GM23338 (cell line): ENCODE measurements around the gene RET. TPM values are rescaled to one million over a fixed set of nuclear protein-coding genes. Genes with fewer than 3 reads are reported as not detected.

Experiments
- ATAC-seq: fragments of 200-7000 bp; cut with Tn5 transposase; 3 replicates; pipeline ENCODE4 v1.9.1; 2020
- DNase-seq: peaks from one replicate; pipeline ENCODE4 v3.0.0-alpha.2; 2015; ENCODE audit warnings: low spot score
- H2AFZ ChIP-seq: fragments of 200-600 bp; sonication (generic); 2 replicates; pipeline ENCODE4 v1.8.0; 2016; ENCODE audit warnings: antibody characterized with exemption, mild to moderate bottlenecking, moderate library complexity
- H3F3A ChIP-seq: fragments of 200-600 bp; sonication (generic); replicated peaks from 2 replicates; pipeline ENCODE4 v1.8.0; 2017; ENCODE audit warnings: antibody characterized with exemption, mixed run types, low read depth
- H3K27ac ChIP-seq: fragments of 200-600 bp; sonication (generic); 2 replicates; pipeline ENCODE4 v1.6.1; 2016; ENCODE audit warnings: low read depth
- H3K27me3 ChIP-seq: fragments of 200-600 bp; sonication (generic); 2 replicates; pipeline ENCODE4 v1.8.0; 2016; ENCODE audit warnings: mild to moderate bottlenecking, mixed run types, moderate library complexity; ENCODE audit not compliant: insufficient read depth
- H3K36me3 ChIP-seq: fragments of 200-600 bp; sonication (generic); 2 replicates; pipeline ENCODE4 v1.8.0; 2016; ENCODE audit warnings: mild to moderate bottlenecking; ENCODE audit not compliant: insufficient read depth
- H3K4me1 ChIP-seq: fragments of 200-600 bp; sonication (generic); 2 replicates; pipeline ENCODE4 v1.8.0; 2016; ENCODE audit warnings: mild to moderate bottlenecking, moderate library complexity; ENCODE audit not compliant: insufficient read depth
- H3K4me2 ChIP-seq: fragments of 200-600 bp; sonication (generic); 2 replicates; pipeline ENCODE4 v1.7.1; 2017; ENCODE audit warnings: mixed run types
- H3K4me3 ChIP-seq: fragments of 200-600 bp; sonication (generic); 2 replicates; pipeline ENCODE4 v1.6.1; 2016; ENCODE audit warnings: mixed run types
- H3K79me2 ChIP-seq: fragments of 200-600 bp; sonication (generic); replicated peaks from 2 replicates; pipeline ENCODE4 v1.8.0; 2017; ENCODE audit warnings: mild to moderate bottlenecking; ENCODE audit not compliant: insufficient read depth
- H3K9me2 ChIP-seq: fragments of 200-600 bp; sonication (generic); 2 replicates; pipeline ENCODE4 v1.8.0; 2017; ENCODE audit not compliant: insufficient read depth
- H4K20me1 ChIP-seq: fragments of 200-600 bp; sonication (generic); replicated peaks from 2 replicates; pipeline ENCODE4 v1.8.0; 2017; ENCODE audit warnings: mild to moderate bottlenecking; ENCODE audit not compliant: insufficient read depth
- H3K27ac Mint-ChIP-seq: 2 replicates; pipeline ENCODE4 v1.8.0; 2020; ENCODE audit warnings: inconsistent platforms, mild to moderate bottlenecking, moderate library complexity, mixed read lengths
- H3K27me3 Mint-ChIP-seq: 3 replicates; pipeline ENCODE4 v1.8.0; 2022; ENCODE audit warnings: low read depth, mild to moderate bottlenecking, moderate library complexity, mixed read lengths, inconsistent platforms; ENCODE audit not compliant: insufficient read depth, poor library complexity
- H3K36me3 Mint-ChIP-seq: 3 replicates; pipeline ENCODE4 v1.8.0; 2021; ENCODE audit warnings: low read depth, mild to moderate bottlenecking, inconsistent platforms, moderate library complexity, mixed read lengths
- H3K4me1 Mint-ChIP-seq: 3 replicates; pipeline ENCODE4 v1.8.0; 2020; ENCODE audit warnings: mild to moderate bottlenecking, inconsistent platforms, mixed read lengths
- H3K4me3 Mint-ChIP-seq: 3 replicates; pipeline ENCODE4 v1.8.0; 2021; ENCODE audit warnings: moderate library complexity, mild to moderate bottlenecking, inconsistent platforms, mixed read lengths
- H3K9me3 Mint-ChIP-seq: 3 replicates; pipeline ENCODE4 v1.8.0; 2020; ENCODE audit warnings: moderate library complexity, mild to moderate bottlenecking, inconsistent platforms, mixed read lengths
- CREB1 ChIP-seq: fragments of 250-450 bp; sonication (Bioruptor Pico); IDR thresholded peaks from 2 replicates; pipeline ENCODE4 v1.5.0; 2020; ENCODE audit warnings: low read depth, mild to moderate bottlenecking, moderate library complexity
- CTCF ChIP-seq, 2 experiments: fragments of 200-600 bp in 1 of 2; sonication (generic) in 1 of 2; conservative IDR thresholded peaks; 2 replicates each; pipeline versions ENCODE4 v1.5.1 to v1.6.1; 2016 to 2017; ENCODE audit warnings: antibody characterized with exemption in 2 of 2, low read depth in 2 of 2, mild to moderate bottlenecking in 2 of 2, moderate library complexity in 1 of 2
- EZH2 ChIP-seq: fragments of 200-600 bp; sonication (generic); IDR thresholded peaks from one replicate; pipeline ENCODE4 v1.8.0; 2017; ENCODE audit warnings: antibody characterized with exemption, mild to moderate bottlenecking, low read depth; ENCODE audit not compliant: unreplicated experiment
- EZH2phosphoT487 ChIP-seq: fragments of 200-600 bp; sonication (generic); IDR thresholded peaks from one replicate; pipeline ENCODE4 v1.8.1; 2018; ENCODE audit warnings: antibody characterized with exemption; ENCODE audit not compliant: unreplicated experiment
- JUNB ChIP-seq: IDR thresholded peaks from one replicate; pipeline ENCODE4 v1.6.1; 2016; ENCODE audit warnings: antibody characterized with exemption; ENCODE audit not compliant: unreplicated experiment
- NANOG ChIP-seq: IDR thresholded peaks from 2 replicates; pipeline ENCODE4 v1.6.1; 2016; ENCODE audit warnings: antibody characterized with exemption, borderline replicate concordance
- POLR2AphosphoS5 ChIP-seq: IDR thresholded peaks from 2 replicates; pipeline ENCODE4 v1.6.1; 2016; ENCODE audit warnings: antibody characterized with exemption, low read depth
- REST ChIP-seq: IDR thresholded peaks from one replicate; pipeline ENCODE4 v1.6.1; 2018; ENCODE audit warnings: antibody characterized with exemption; ENCODE audit not compliant: unreplicated experiment
- ZNF114 ChIP-seq: fragments of 250-450 bp; sonication (Bioruptor Pico); IDR thresholded peaks from 2 replicates; pipeline ENCODE4 v1.5.0; 2020; ENCODE audit warnings: mild to moderate bottlenecking, moderate library complexity
- ZNF462 ChIP-seq: fragments of 250-450 bp; sonication (Bioruptor Pico); IDR thresholded peaks from 2 replicates; pipeline ENCODE4 v1.5.0; 2020; ENCODE audit warnings: mild to moderate bottlenecking, moderate library complexity
- polyA plus RNA-seq: library from polyadenylated mRNA; unstranded; fragments of >200 nt; fragmentation: Nextera tagmentation; extraction: Ambion mirVana; gene quantifications from 2 replicates; pipeline ENCODE4 v1.2.1, GENCODE V29; 2016
- total RNA-seq: library from RNA; depleted of rRNA; stranded (reverse); fragments of >200 nt; shearing (Covaris generic); gene quantifications from 2 replicates; pipeline ENCODE4 v1.2.3, GENCODE V29; 2014

Gene RET
- total and polyA plus RNA-seq, 2 experiments from 2014 or later, result 5.5 to 9.8 TPM

- H3K36me3 Mint-ChIP-seq, result peaks cover 2% of the 10 kb centered on the region; the same call in 2 of the 3 replicates
Measured at GRCh38 chr10:43036481-43037428, 40.1 kb upstream of the RET start.

More at GRCh38 chr10:43036481-43037428, 40.1 kb upstream of the RET start:
- Histone ChIP-seq H4K20me1 (no peaks in the 10 kb centered on the region), H3K4me3 (no peak overlapping the region), H3K36me3 (no peaks in the 10 kb centered on the region), H3F3A (no peaks in the 10 kb centered on the region), H3K4me1 (no peaks in the 10 kb centered on the region), H3K9me2 (no peaks in the 10 kb centered on the region), H2AFZ (no peak overlapping the region), H3K4me2 (no peak overlapping the region), H3K79me2 (no peaks in the 10 kb centered on the region), H3K27me3 (no peaks in the 10 kb centered on the region), H3K27ac (no peak overlapping the region)
- H3K27ac Mint-ChIP-seq, result no peak overlapping the region
- peaks cover 17% of the 10 kb centered on the region for H3K9me3 Mint-ChIP-seq
- DNase-seq (no peak), ATAC-seq (no peak)
- TF ChIP-seq NANOG, result no peak
- TF ChIP-seq CREB1, result no peak
- TF ChIP-seq EZH2phosphoT487, result no peak
- TF ChIP-seq JUNB, result no peak
- TF ChIP-seq REST, result no peak
- no peak for TF ChIP-seq EZH2
- no peak for TF ChIP-seq ZNF462
- TF ChIP-seq CTCF (conservative IDR thresholded peaks at IDR 0.05; ENCODE audit: low read depth in 2 of 2), result no peak
- TF ChIP-seq POLR2AphosphoS5, result no peak
- TF ChIP-seq ZNF114, result no peak
- H3K27me3 Mint-ChIP-seq, result peaks cover 10% of the 10 kb centered on the region
- no peak overlapping the region for H3K4me3 Mint-ChIP-seq
- peaks cover 5% of the 10 kb centered on the region for H3K4me1 Mint-ChIP-seq
